Activated effector memory CD4-positive, alpha-beta T cell treated with anti-CD3 and anti-CD28 coated beads, Interleukin-2, amount 50 U/mL, for 16 hours (primary cell): ENCODE data around the gene RNF224.
"Not testable (repeated sequence)": the region's sequence is repeated elsewhere in the genome, so short reads cannot be mapped to it uniquely, and the experiment has no call there.

Experiments
- DNase-seq: peaks from one replicate; pipeline ENCODE4 v3.0.0-alpha.2; 2020

Gene RNF224

DNA sequence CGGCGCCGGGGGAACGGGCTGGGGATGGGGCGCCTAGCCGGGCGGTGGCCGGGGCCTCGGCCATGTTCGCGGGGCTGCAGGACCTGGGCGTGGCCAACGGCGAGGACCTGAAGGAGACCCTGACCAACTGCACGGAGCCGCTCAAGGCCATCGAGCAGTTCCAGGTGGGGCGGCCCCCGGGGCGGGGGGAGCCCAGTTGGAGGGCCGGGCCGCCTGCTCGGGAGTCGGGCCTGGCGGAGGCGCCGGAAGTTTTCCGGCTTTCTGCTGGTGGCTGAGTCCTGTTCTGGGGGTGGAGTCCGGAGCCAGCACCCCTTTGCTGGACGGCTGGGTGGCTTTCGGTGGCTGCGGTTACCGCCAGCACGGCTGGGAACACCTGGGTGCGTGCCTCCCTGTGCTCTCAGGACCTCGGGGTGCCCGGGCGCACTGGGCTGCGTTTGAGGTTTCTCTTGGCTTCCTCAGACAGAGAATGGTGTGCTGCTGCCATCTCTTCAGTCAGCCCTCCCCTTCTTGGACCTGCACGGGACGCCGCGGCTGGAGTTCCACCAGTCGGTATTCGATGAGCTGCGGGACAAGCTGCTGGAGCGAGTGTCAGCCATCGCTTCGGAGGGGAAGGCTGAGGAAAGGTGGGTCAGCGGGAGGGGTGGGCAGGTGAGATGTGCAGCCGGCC is 28.3 kb downstream of the RNF224 start:
- no peak for DNase-seq

DNA sequence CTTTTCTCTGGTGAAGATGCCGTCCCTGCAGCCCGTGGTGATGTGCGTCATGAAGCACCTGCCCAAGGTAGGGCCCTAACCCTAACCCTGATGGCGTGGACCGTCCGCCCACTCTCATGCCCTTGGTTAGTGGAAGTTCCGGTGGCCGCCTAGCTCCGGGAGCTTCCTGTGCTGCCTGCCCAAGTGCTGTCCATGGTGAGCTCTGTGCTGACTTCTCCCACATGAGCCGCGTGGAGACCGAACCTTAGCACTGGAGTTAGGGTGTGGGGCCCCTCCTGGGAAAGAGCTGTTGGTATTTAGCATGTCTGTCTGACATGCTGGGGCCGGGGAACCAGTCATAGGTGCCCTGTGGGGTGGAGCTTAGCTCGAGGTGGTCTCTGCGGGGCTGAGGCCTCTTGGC is 29.1 kb downstream of the RNF224 start:
- no peak for DNase-seq

DNA sequence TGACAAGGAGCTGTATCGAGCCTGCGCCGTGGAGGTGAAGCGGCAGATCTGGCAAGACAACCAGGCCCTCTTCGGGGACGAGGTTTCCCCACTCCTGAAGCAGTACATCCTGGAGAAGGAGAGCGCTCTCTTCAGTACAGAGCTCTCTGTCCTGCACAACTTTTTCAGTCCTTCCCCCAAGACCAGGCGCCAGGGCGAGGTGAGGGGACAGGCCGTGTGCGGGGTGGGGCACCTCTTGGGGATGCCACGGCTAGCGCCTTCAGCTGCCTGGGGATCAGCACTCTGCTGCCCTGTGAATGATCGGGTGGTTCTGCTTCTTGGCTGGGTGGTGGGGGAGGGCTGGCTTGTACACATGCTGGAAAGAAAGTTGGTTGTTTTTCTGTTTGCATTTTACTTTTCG is 29.6 kb downstream of the RNF224 start:
- DNase-seq = no peak

DNA sequence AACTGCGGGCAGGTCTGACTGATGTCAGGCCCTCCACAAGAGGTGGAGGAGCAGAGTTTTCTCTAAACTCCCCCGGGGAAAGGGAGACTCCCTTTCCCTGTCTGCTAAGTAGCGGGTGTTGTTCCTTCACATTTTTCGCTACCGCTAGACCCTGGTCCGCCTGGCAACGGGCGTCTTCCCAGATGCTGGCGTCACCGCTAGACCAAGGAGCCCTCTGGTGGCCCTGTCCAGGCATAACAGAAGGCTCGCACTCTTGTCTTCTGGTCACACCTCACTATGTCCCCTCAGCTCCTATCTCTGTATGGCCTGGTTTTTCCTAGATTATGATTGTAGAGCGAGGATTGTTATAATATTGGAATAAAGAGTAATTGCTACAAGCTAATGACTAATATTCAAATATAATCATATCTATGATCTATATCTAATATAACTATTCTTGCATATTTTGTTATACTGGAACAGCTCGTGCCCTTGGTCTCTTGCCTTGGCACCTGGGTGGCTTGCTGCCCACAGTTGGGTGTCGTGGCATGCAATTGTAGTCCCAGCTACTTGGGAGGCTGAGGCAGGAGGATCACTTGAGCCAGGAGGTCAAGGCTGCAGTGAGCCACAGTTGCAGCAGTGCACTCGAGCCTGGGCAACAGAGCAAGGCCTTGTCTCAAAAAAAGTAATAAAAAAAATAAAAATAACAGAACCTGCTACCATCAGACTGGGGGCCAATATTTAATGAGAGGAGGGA is 35.0 kb downstream of the RNF224 start:
- DNase-seq = not testable (repeated sequence)

DNA sequence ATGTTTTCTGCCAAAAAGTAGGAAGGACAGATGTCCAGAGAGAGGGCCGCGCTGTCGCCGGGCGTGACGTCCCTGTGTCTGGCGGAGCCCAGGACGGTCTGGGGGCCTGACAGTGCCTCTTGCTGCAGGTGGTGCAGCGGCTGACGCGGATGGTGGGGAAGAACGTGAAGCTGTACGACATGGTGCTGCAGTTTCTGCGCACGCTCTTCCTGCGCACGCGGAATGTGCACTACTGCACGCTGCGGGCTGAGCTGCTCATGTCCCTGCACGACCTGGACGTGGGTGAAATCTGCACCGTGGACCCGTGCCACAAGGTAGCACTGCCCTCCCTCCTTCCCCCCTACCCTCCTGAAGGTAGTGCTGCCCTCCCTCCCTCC is 35.6 kb downstream of the RNF224 start:
- DNase-seq = no peak

DNA sequence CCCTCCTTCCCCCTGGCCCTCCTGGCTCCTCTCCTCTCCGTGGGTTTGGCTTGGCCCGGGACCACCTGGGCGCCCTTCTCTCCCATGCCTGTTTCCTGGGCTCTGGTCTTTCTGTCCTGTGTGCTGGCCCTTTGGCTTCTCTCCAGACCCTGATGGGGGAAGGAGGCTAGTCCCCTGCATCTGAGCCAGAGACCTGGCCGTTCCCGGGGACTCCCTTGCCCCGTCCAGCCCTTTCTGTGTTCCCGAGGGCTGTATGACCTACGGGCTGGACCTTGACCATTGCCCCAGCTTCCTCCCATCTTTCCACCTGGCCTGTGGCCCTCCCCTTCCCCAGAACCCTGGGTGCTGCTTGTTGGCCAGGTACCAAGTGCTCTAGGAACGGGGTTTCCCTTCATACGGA is 36.2 kb downstream of the RNF224 start:
- DNase-seq = no peak

DNA sequence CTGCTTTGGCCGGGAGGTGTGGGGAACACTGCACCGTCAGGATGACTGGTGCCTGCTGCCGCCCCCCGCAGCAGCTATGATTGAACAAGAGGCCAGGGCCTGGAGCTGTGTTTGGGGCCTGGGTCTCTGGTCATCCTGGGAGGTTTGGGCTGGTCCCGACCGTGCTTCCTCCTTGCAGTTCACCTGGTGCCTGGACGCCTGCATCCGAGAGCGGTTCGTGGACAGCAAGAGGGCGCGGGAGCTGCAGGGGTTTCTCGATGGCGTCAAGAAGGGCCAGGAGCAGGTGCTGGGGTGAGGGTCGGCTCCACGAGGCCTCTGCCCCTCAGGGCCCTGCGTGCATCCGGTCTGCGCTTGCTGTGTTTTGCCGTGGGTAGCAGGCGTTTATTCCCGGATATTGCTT is 36.8 kb downstream of the RNF224 start:
- DNase-seq = no peak

DNA sequence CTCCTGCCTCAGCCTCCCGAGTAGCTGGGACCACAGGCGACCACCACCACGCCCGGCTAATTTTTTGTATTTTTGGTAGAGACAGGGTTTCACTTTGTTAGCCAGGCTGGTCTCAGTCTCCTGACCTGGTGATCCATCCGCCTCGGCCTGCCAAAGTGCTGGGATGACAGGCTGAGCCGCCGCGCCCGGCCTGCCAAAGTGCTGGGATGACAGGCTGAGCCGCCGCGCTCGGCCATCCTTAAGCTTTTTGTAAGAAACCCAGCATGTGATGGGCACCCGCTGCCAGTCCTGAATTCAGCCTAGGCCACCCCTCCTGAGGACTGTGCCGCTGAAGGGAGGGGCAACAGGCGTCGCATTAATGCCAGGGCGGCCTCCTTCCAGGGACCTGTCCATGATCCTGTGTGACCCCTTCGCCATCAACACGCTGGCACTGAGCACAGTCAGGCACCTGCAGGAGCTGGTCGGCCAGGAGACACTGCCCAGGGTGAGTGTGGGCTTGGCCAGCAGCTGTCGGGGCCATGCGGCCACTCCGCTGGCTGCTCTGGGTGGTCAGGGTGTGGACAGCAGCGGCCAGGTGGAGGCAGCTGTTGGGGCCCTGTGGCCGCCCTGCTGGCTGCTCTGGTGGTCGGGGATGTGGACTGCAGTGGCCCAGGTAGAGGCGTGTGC is 38.3 kb downstream of the RNF224 start:
- DNase-seq = no peak

DNA sequence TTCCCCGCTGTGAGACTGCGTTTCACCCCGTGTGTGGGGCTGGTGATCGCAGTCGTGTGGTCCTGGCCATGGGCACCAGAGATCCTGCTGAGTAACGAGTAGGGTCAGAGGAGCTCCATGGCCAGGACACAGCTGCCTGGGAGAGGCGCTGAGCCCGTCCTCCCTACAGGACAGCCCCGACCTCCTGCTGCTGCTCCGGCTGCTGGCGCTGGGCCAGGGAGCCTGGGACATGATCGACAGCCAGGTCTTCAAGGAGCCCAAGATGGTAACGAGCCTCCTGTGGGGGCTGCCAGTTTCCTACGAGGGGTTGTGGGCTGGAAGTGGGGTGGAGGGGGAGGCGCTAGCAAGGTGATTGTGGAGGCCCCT is 38.8 kb downstream of the RNF224 start:
- no peak for DNase-seq

DNA sequence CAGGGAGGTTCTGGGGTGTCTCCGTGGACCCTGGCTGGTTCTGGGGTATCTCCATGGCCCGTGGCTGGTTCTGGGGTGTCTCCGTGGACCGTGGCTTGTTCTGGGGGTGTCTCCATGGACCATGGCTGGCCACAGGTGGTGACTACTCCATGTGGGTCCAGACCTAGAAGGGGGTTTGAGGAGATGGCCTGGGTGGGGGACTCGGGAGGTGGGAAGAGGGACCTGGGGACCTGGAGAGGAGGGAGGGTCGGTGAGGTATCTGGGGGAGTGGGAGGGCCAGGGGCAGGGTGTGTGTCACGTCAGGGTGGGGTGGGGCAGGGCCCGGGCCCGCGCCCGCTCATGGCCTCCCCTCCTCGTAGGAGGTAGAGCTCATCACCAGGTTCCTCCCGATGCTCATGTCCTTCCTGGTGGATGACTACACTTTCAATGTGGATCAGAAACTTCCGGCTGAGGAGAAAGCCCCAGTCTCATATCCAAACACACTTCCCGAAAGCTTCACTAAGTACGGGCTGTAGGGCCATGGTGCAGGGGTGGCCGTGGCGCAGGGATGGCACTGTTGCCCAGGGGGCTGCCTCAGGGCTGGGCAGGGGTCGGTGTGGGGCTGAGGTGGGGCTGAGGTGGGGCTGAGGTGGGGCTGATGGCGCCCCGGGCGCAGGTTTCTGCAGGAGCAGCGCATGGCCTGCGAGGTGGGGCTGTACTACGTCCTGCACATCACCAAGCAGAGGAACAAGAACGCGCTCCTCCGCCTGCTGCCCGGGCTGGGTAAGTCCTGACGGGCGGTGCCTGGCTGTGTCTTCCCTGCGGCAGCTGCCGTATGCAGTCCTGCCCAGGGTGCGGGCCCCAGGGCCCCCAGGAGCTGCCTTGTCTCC is 39.5 kb downstream of the RNF224 start:
- no peak for DNase-seq

DNA sequence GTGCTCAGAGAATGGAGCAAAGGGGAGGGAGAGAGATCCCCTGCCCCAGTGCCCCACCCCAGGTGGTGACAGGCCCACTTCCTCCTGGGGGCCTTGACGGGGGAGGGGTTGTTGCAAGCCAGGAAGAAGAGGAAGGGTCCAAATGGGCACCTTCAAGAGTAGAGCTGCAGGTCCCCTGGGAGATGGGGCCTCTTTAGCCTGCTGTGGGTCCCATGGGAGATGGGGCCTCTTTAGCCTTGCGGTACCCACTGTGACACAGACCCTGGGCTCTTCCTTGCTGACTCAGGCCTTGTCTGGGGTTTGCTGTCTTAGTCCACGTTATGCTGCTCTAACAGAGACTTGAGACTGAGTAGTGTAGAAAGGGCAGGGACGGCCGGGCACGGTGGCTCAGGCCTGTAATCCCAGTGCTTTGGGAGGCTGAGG is 40.6 kb downstream of the RNF224 start:
- no peak for DNase-seq

DNA sequence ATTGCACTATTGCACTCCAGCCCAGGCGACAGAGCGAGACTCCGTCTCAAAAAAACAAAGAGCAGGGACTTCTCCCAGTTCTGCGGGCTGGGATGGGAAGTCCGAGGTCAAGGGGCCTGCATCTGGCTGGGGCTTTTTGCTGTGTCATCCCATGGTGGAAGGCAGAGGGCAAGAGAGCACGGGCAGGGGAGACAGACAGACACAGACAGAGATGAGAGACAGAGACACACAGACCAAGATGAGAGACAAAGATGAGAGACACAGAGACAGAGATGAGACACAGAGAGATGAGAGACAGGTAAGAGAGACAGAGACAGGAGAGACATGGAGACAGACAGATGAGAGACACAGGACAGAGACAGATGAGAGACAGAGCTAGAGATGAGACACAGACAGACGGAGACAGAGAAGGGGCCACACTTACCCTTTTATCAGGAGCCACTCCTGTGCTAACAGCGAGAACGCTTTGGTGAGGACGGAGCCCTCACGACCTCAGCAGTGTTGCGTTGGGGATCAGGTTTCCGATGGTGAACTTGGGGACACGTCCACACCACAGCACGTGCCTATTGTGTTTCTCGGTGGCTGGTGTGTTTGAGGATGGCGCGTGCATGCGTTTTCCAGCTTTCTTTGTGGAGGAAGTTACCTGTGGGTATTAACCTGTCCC is 41.4 kb downstream of the RNF224 start:
- no peak for DNase-seq

DNA sequence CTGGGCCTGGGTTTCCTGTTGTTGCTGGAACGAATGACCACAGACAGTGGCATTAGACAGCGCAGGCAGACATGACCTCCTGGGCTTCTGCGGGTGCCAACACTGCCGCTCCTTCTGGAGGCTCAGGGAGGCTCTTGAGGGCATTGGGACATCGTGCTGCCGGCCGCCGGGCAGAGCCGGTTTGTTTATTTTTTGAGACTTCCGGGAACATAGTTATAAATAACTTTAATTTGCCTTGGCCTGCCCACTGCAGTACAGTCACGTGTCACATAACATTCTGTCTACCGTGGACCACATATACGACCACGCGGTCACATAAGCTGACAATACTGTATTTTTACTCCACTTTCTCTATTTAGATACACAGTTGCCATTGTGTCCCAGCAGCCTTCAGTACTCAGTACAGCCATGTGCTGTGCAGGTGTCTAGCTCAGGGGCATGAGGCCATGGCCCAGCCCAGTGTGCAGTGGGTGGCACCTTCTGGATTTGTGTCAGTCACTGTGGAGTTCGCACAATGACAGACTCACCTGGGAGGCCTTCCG is 42.0 kb downstream of the RNF224 start:
- no peak for DNase-seq

DNA sequence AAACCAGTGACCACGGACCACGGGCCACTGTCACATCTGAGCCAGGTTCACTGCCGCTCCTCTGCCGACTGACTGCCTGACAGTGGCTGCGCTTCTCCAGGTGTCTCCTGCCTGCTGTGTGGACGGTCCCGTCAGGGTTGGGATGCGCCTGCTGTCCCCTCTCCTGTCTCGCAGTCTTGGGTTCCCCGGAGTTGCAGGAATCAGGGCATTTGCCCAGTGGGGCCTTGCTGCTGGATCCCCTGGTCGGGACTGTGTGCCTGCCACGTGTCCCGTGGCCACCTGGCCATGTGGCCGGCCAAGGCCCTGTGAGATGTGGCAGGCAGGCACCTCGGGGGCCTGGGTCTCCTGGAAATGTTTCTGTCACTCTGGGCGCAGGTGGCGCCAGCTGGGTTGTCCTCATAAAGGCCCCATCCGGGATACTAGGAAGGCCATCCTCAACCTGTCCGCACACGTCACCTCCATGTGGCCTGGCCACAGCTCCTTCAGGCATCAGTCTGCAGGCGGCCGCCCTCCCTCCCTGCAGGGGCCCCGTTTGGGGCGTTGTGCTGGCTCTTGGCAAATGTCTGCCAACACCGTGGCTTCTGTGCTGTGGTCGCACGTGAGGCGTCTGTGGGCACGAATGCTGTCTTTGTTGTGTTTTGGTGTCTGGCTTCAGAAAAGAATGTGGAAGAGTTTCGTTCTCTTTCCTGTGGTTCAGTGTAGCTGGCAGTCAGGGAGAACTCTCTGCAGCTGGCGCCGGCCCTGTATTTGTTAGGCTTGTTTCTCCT is 43.8 kb downstream of the RNF224 start:
- no peak for DNase-seq

DNA sequence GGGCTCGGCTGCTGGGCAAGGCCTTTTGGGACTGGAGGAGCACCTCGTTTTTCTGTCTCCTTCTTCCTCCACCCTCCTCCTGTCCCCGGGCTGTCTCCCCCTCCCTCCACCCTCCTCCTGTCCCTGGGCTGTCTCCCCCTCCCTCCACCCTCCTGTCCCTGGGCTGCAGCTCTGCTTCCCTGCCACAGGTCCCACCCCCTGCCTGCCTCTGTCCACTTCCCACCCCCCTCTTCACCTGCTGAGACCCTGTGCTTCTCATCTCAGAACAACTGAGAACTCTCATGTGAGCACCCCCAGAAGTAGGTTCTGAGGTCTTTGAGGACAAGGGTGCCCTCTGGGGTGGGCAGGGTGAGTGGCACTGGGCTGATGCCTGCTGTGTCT is 44.4 kb downstream of the RNF224 start:
- no peak for DNase-seq

DNA sequence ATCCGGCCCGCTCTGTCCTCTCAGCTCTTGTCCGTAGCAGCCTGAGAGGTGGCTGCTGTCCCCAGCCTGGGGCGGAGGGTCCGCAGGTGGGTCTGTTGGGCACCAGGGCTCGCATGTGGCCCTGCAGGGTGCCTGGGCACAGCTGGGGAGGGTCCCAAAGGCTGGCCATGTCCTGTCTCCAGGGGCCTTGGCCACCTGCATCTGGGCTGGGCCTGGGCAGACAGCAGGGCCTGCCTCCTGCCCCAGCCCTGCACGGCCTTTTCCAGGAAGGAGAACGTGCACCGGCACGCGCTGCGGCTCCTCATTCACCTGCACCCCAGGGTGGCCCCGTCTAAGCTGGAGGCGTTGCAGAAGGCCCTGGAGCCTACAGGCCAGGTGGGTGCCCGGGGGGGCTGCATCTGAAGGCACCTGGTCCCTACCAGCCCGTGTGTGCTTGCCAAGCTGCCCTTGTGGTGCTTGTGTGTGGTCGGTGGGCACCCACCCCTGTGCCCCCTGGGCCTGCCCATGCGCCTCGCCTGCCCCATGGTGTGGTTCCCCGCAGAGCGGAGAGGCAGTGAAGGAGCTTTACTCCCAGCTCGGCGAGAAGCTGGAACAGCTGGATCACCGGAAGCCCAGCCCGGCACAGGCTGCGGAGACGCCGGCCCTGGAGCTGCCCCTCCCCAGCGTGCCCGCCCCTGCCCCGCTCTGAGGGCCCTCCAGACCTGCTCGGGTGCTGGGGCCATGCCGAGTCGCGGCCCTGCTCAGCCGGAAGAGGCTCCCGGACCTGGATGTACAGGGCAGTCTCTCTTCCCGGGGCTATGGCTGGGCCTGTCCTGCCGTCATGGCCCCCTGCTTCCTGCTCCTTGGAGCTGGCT is 45.2 kb downstream of the RNF224 start:
- DNase-seq = no peak

DNA sequence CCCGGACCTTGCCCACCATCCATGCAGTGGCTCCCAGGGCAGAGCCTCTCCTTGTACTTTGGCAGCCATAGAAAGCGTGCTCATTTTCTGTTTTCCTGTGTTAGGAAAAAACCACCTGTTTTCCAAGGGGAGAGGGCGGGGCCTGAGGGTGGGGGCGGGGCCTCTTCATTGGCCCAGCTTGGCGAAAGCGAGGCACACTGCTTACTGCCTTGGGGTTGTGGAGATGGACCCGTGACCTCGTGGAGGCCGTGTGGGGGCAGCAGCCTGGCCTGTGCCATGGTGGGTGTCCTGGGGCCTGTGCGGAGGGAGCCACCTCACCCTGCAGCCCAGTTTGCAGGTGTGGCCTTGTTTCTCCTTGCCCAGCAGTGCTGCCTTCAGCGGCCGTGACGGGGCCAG is 45.8 kb downstream of the RNF224 start:
- DNase-seq = no peak

DNA sequence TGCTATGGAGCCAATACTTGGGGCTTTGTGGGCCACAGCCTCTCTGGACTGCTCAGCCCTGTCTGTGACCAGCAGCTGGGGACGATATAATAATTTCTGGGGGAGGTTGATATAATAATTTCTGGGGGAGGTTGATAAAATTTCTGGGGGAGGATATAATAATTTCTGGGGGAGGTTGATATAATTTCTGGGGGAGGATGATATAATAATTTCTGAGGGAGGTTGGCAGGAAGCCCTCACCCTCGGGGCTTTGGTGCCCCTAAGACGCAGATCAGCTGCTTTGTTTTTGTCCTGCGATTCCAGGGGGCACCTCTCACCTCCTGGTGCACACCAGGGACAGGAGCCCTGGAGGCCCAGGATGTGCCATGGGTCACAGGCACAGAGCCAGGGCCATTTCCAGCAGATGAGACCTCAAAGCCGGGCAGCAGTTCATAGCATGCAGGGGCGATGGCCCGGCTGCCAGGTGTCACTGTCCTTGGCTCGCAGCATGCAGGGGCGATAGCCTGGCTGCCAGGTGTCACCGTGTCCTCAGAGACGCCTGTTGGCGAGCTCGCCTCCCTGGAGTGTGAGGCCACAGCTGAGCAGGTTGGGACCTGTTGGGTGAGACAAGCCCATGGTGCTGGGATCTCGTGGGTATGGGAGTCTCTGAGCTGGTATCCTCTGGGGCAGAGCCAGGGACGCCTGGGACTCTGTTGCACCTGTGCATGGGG is 46.5 kb downstream of the RNF224 start:
- no peak for DNase-seq

DNA sequence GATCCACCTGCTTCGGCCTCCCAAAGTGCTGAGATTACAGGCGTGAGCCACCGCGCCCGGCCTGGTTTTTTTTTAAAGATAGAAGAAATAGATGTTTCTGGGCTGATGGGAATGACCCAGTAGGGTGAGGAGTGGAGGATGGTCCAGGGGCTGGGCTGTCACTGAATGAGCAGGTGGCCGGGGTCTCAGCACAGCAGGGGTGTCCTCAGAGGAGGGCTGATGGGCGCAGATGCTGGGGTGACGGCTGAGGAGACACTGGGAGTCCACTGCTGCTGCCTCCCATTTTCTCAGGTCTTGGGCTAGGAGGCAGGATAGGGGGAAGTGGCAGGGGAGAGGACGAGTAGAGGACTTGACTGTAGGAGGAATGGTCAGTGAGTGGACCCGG is 47.9 kb downstream of the RNF224 start:
- DNase-seq = no peak
